DOHH2 (cell line): Measurements from ENCODE around the gene PTGS1.
"Not testable (repeated sequence)": the region's sequence is repeated elsewhere in the genome, so short reads cannot be mapped to it uniquely, and the experiment has no call there.

Source experiments
- H3F3A ChIP-seq: fragments of 200-600 bp; sonication (generic), shearing (Covaris generic); 2 replicates; pipeline ENCODE4 v1.6.0; 2016; ENCODE audit warnings: antibody characterized with exemption, mild to moderate bottlenecking; ENCODE audit not compliant: control insufficient read depth, insufficient read depth
- H3K27ac ChIP-seq: fragments of 200-600 bp; sonication (generic); 2 replicates; pipeline ENCODE4 v1.5.1; 2014; ENCODE audit warnings: low read depth, mild to moderate bottlenecking, low read length, moderate library complexity
- H3K27me3 ChIP-seq: fragments of 200-600 bp; sonication (generic); 2 replicates; pipeline ENCODE4 v1.6.1; 2014; ENCODE audit warnings: mild to moderate bottlenecking, low read length, mixed read lengths; ENCODE audit not compliant: control insufficient read depth
- H3K36me3 ChIP-seq: fragments of 200-600 bp; sonication (generic); 2 replicates; pipeline ENCODE4 v1.6.1; 2014; ENCODE audit warnings: mild to moderate bottlenecking, low read length, moderate library complexity, mixed read lengths; ENCODE audit not compliant: control insufficient read depth
- H3K4me1 ChIP-seq: fragments of 200-600 bp; sonication (generic); 2 replicates; pipeline ENCODE4 v1.6.1; 2014; ENCODE audit warnings: mild to moderate bottlenecking, low read length, mixed read lengths; ENCODE audit not compliant: control insufficient read depth
- H3K4me2 ChIP-seq: fragments of 200-600 bp; sonication (generic); 2 replicates; pipeline ENCODE4 v1.6.0; 2014; ENCODE audit warnings: mild to moderate bottlenecking, low read length, moderate library complexity
- H3K4me3 ChIP-seq: fragments of 200-600 bp; sonication (generic); 2 replicates; pipeline ENCODE4 v1.5.1; 2014; ENCODE audit warnings: mild to moderate bottlenecking, low read length, mixed read lengths
- H3K79me2 ChIP-seq: fragments of 200-600 bp; sonication (generic); 2 replicates; pipeline ENCODE4 v1.6.1; 2014; ENCODE audit warnings: mild to moderate bottlenecking, low read length, mixed read lengths; ENCODE audit not compliant: control insufficient read depth
- H3K9me2 ChIP-seq: fragments of 200-600 bp; sonication (generic); replicated peaks from 2 replicates; pipeline ENCODE4 v1.6.1; 2014; ENCODE audit warnings: mild to moderate bottlenecking, low read length, mixed read lengths; ENCODE audit not compliant: control insufficient read depth
- H3K9me3 ChIP-seq: fragments of 200-600 bp; sonication (generic); 2 replicates; pipeline ENCODE4 v1.6.1; 2014; ENCODE audit warnings: antibody characterized with exemption, low read length, mixed read lengths; ENCODE audit not compliant: control insufficient read depth, insufficient read depth
- H4K20me1 ChIP-seq: fragments of 200-600 bp; sonication (generic); 2 replicates; pipeline ENCODE4 v1.6.0; 2014; ENCODE audit warnings: low read depth, mild to moderate bottlenecking, antibody characterized with exemption, low read length, moderate library complexity; ENCODE audit not compliant: control insufficient read depth, insufficient read depth
- CTCF ChIP-seq: fragments of 200-600 bp; sonication (generic); IDR thresholded peaks from one replicate; pipeline ENCODE4 v1.5.1; 2014; ENCODE audit warnings: antibody characterized with exemption, mild to moderate bottlenecking, low read depth, low read length; ENCODE audit not compliant: poor library complexity, severe bottlenecking
- EZH2phosphoT487 ChIP-seq: fragments of 200-600 bp; sonication (generic); IDR thresholded peaks from 2 replicates; pipeline ENCODE4 v1.6.1; 2017; ENCODE audit warnings: borderline replicate concordance, mild to moderate bottlenecking, antibody characterized with exemption, low read length, moderate library complexity, mixed read lengths

PTGS1 gene

DNA sequence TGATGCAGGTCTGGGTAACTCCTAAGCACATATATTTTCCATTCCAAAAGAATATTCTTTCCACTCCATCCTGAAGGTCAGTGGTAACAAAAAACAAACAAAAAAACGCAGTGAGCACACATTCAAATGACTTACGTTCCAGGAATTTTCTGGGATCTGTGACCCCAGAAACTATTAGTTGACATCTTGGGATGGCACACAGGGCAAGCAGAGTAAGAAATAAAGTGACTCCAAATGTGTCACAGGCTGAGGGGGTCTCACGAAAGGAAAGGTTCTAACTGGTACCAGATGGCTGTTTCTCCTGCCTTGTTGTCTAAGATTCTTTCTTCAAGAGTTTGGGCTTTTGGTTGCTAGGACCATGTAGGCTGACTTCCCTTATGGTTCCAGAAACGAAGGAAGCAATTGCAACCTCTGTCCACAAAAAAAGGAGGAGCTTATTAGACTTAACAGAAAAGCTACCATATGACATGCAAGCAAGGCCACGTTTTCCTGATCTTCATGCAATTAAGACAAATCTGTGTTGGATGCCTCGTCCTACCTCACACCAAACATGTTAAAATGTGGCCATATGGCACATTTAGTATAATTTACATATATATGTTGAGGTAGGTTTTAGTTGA lies 32.7 kb downstream of the PTGS1 start:
- H3K27ac ChIP-seq: no peak overlapping the region
- TF ChIP-seq EZH2phosphoT487 (no peak), CTCF (no peak)
- no peaks in the 10 kb centered on the region for H3K4me1 ChIP-seq
- no peaks in the 10 kb centered on the region for H3K27me3 ChIP-seq
- no peaks in the 10 kb centered on the region for H3F3A ChIP-seq
- no peaks in the 10 kb centered on the region for H4K20me1 ChIP-seq
- H3K9me2 ChIP-seq: no peaks in the 10 kb centered on the region
- no peak overlapping the region for H3K4me3 ChIP-seq
- H3K79me2 ChIP-seq: no peaks in the 10 kb centered on the region
- no peaks in the 10 kb centered on the region; the same call in 1 of the 2 replicates for H3K9me3 ChIP-seq
- no peak overlapping the region for H3K4me2 ChIP-seq
- no peaks in the 10 kb centered on the region for H3K36me3 ChIP-seq

DNA sequence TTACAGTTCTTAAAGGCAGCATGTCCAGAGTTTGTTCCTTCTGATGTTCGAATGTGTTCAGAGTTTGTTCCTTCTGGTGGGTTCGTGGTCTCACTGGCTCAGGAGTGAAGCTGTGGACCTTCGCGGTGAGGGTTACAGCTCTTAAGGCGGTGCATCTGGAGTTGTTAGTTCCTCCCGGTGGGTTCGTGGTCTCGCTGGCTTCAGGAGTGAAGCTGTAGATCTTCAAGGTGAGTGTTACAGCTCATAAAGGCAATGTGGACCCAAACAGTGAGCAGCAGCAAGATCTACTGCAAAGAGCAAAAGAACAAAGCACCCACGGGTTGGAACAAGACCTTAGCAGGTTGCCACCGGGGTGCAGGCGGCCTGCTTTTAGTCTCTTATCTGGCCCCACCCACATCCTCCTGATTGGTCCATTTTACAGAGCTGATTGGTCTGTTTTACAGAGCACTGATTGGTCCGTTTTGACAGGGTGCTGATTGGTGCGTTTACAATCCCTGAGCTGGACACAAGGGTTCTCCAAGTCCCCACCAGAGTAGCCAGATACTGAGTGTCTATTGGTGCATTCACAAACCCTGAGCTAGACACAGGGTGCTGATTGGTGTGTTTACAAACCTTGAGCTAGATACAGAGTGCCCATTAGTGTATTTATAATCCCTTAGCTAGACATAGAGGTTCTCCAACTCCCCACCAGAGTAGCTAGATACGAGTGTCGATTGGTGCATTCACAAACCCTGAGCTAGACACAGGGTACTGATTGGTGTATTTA lies 34.7 kb downstream of the PTGS1 start:
- H3F3A ChIP-seq, H3K36me3 ChIP-seq, H4K20me1 ChIP-seq, H3K4me3 ChIP-seq, H3K27me3 ChIP-seq, H3K9me3 ChIP-seq, H3K4me1 ChIP-seq, H3K9me2 ChIP-seq, H3K4me2 ChIP-seq, H3K27ac ChIP-seq, H3K79me2 ChIP-seq: not testable (repeated sequence)

- H3K4me3 ChIP-seq: no peak overlapping the region
These were observed 35.5 kb downstream of the PTGS1 start for GRCh38 chr9:122406070-122406890.

GRCh38 chr9:122414108-122414507 lies 43.3 kb downstream of the PTGS1 start:
- not testable (repeated sequence) for H3K4me2 ChIP-seq, H3K9me2 ChIP-seq, H4K20me1 ChIP-seq, H3K4me3 ChIP-seq, H3K27me3 ChIP-seq, H3K27ac ChIP-seq, H3K36me3 ChIP-seq, H3F3A ChIP-seq, H3K4me1 ChIP-seq, H3K9me3 ChIP-seq, H3K79me2 ChIP-seq

More at GRCh38 chr9:122406070-122406890, 35.5 kb downstream of the PTGS1 start:
- no peaks in the 10 kb centered on the region for H3K4me1 ChIP-seq
- TF ChIP-seq EZH2phosphoT487 (no peak), CTCF (no peak)
- H3K27ac ChIP-seq: no peak overlapping the region
- H3K27me3 ChIP-seq: no peaks in the 10 kb centered on the region
- H3F3A ChIP-seq: no peaks in the 10 kb centered on the region
- no peaks in the 10 kb centered on the region for H3K9me2 ChIP-seq
- H4K20me1 ChIP-seq: no peaks in the 10 kb centered on the region
- H3K79me2 ChIP-seq: no peaks in the 10 kb centered on the region
- no peak overlapping the region for H3K4me2 ChIP-seq
- no peaks in the 10 kb centered on the region; the same call in 1 of the 2 replicates for H3K9me3 ChIP-seq
- H3K36me3 ChIP-seq: no peaks in the 10 kb centered on the region
